Thoracic aorta (tissue), 2 donors: ENCODE results near the gene JCAD. TPM values are rescaled to one million over a fixed set of nuclear protein-coding genes. Genes with fewer than 3 reads are reported as not detected.

ENCODE experiments used
- ATAC-seq: fragments of 150-250 bp; one replicate; pipeline ENCODE4 v1.8.0; 2017; ENCODE audit warnings: low read depth; ENCODE audit not compliant: insufficient number of reproducible peaks, low FRiP score
- DNase-seq: peaks from one replicate; pipeline ENCODE4 v3.0.0-alpha.2; 2020; ENCODE audit warnings: low spot score
- H3K27ac ChIP-seq, 2 donors: fragments of 200-600 bp; sonication (generic); 1 replicate in 1 of 2; 2 replicates in 1 of 2; pipeline ENCODE4 v1.5.1; 2016; ENCODE audit warnings: mild to moderate bottlenecking in 2 of 2, moderate library complexity in 2 of 2
- H3K27me3 ChIP-seq: fragments of 200-600 bp; sonication (generic); replicated peaks from 2 replicates; pipeline ENCODE4 v1.6.0; 2016; ENCODE audit warnings: mild to moderate bottlenecking; ENCODE audit not compliant: insufficient read depth
- H3K36me3 ChIP-seq: fragments of 200-600 bp; sonication (generic); one replicate; pipeline ENCODE4 v1.5.1; 2016
- H3K4me1 ChIP-seq, 2 donors: fragments of 200-600 bp; sonication (generic); 1 replicate in 1 of 2; 2 replicates in 1 of 2; pipeline versions ENCODE4 v1.5.1 to v1.6.0; 2016; ENCODE audit warnings: low read depth in 2 of 2, mild to moderate bottlenecking in 1 of 2; ENCODE audit not compliant: control insufficient read depth in 1 of 2
- H3K4me3 ChIP-seq: fragments of 200-600 bp; sonication (generic); 2 replicates; pipeline ENCODE4 v1.5.1; 2016; ENCODE audit warnings: mild to moderate bottlenecking
- H3K9me3 ChIP-seq: fragments of 200-600 bp; sonication (generic); 2 replicates; pipeline ENCODE4 v1.5.1; 2016
- total RNA-seq, 2 donors: library from RNA; depleted of rRNA; stranded (reverse); fragments of >200 nt; gene quantifications; one replicate each; pipeline versions ENCODE4 v1.1.0 to v1.2.3, GENCODE V29; 2016
- TF ChIP-seq, protein P1 (sequence below): fragments of 200-600 bp; sonication (generic); IDR thresholded peaks from one replicate; pipeline ENCODE4 v1.5.1; 2019; ENCODE audit warnings: antibody characterized with exemption

JCAD gene
- total RNA-seq, 2 donors from 2014 or later, result 46.3 to 103 TPM

DNA sequence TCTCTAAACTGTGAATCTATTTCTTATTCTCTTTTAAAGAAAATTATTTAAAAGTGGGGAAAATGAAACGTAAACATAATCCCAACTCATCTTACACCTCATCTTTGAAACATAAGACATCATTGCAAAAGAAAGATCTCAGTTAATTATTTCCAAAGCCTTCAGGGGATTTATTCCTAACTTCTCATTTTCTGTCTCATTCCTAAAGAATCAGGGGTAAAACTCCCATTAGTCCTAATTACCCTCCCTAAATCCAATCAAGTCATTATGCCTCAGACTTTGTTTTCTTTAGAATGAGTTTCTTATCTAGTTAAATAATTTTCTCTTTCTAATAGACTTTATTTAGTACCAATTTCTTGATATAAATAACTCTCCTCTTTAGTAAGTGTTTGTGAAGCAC is 39.7 kb upstream of the JCAD start:
- no peaks in the 10 kb centered on the region for H3K36me3 ChIP-seq
- ATAC-seq (no peak), DNase-seq (no peak)
- H3K27me3 ChIP-seq, result no peaks in the 10 kb centered on the region
- H3K4me3 ChIP-seq, result no peak overlapping the region
- no peaks in the 10 kb centered on the region for H3K4me1 ChIP-seq
- TF ChIP-seq, protein P1, sequence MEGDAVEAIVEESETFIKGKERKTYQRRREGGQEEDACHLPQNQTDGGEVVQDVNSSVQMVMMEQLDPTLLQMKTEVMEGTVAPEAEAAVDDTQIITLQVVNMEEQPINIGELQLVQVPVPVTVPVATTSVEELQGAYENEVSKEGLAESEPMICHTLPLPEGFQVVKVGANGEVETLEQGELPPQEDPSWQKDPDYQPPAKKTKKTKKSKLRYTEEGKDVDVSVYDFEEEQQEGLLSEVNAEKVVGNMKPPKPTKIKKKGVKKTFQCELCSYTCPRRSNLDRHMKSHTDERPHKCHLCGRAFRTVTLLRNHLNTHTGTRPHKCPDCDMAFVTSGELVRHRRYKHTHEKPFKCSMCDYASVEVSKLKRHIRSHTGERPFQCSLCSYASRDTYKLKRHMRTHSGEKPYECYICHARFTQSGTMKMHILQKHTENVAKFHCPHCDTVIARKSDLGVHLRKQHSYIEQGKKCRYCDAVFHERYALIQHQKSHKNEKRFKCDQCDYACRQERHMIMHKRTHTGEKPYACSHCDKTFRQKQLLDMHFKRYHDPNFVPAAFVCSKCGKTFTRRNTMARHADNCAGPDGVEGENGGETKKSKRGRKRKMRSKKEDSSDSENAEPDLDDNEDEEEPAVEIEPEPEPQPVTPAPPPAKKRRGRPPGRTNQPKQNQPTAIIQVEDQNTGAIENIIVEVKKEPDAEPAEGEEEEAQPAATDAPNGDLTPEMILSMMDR, result no peak
- no peak overlapping the region for H3K27ac ChIP-seq
- no peaks in the 10 kb centered on the region for H3K9me3 ChIP-seq

DNA sequence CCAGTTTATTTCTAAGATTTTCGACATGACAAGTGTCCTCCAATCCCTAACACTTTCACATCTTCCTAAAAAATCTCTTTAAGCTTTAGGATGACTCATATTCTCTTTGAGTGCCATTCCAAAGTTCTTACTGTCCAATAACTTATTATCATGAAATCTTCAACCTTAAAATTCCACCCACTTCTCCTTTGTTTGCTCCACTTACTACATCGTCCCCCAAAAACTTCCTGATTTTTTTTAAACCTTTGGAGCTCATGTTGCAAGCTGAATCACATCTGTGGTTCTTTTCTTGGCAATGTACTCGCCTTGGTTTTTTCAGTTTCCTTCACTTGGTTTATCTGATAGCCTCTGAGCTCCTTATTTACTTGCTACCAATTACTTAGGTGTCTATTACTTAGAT is 39.2 kb upstream of the JCAD start:
- Histone ChIP-seq H3K27me3 (no peaks in the 10 kb centered on the region), H3K9me3 (no peaks in the 10 kb centered on the region), H3K36me3 (no peaks in the 10 kb centered on the region), H3K27ac (no peak overlapping the region), H3K4me3 (no peak overlapping the region), H3K4me1 (no peaks in the 10 kb centered on the region)
- ATAC-seq, result no peak
- DNase-seq, result no peak
- TF ChIP-seq, protein P1, result no peak

DNA sequence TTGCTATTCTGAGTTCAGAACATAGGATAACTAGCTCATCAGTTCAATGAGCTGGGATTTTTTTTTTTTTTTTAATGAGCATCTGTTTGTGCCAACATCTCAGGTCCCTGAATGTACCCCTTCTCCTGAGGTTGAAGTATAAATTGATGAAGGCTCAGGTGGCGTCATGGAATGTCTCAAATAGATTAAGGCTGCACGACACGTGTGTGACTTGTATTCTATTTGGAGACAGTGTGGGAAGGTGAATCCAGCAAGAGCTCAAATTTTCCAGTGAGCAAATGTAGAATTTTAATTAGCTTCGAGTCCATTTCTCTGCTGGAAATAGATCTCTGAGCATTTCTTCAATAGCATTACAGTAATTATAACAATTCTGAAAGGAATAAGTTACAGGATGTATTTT is 37.2 kb upstream of the JCAD start:
- no peak overlapping the region for H3K27ac ChIP-seq
- H3K27me3 ChIP-seq, result no peaks in the 10 kb centered on the region
- no peaks in the 10 kb centered on the region for H3K36me3 ChIP-seq
- H3K4me3 ChIP-seq, result no peak overlapping the region
- TF ChIP-seq, protein P1, result no peak
- no peaks in the 10 kb centered on the region for H3K9me3 ChIP-seq
- ATAC-seq (no peak), DNase-seq (no peak)
- H3K4me1 ChIP-seq, result no peaks in the 10 kb centered on the region

DNA sequence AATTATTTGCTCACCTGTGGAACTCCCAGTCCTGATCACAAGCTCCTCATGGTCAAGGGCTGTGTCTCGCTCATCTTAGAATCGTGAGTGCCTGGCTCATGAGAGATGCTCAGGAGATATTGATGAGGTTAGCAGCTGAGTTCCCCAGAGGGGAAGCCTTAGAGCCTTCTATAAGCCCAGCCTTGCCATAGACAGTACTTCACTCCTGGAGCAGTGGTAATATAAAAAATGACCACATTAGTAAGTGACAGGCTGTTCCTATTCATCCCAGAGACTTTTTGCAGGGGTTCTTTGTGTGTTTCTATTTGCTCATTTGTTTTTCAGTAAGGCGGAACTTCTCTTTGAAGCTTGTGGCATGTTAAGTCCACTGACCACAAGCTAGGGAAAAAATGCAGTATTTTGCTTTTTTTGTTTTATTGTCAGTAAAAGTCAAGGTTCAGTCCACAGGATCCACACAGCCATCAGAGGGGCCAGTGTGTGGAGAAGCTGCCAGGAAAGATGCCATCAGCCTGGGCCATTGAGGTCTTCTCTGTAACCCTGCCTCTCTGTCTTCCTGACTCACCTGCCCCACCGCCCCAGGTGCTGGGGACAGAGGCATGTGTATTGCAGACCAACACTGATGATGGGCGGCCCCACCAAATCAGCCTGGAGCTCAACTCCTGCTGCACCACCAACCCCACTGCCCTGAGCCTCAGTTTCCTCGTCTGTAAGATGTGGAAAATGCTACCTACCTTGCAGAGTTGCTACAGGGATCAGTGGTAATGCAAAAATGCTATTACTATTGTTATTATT is 36.4 kb upstream of the JCAD start:
- Histone ChIP-seq H3K36me3 (no peaks in the 10 kb centered on the region), H3K9me3 (no peaks in the 10 kb centered on the region), H3K4me1 (no peaks in the 10 kb centered on the region), H3K27me3 (no peaks in the 10 kb centered on the region), H3K27ac (no peak overlapping the region), H3K4me3 (no peak overlapping the region)
- ATAC-seq, result no peak
- TF ChIP-seq, protein P1, result no peak
- no peak for DNase-seq

DNA sequence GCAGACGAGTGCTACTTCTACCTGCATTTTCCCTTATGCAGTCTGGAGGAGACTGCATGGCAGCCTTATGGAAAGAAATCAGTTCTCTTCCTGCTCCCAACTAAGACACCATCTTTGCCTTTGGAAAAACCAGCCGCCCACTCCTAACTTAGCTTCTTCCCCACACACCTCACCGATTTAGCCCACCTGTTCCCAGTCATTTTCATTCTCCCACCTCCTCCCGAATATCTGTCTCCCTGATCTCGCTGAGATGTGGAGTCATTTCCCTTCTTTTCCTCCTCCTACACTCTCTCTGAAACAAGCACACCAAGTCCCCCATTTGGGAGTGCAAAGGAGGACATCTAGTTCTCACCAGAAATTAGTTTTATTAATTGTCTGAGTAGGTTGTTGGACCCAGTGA is 35.2 kb upstream of the JCAD start:
- TF ChIP-seq, protein P1, result no peak
- no peak for DNase-seq
- H3K9me3 ChIP-seq, result no peaks in the 10 kb centered on the region
- no peak for ATAC-seq
- no peaks in the 10 kb centered on the region for H3K36me3 ChIP-seq
- no peaks in the 10 kb centered on the region for H3K4me1 ChIP-seq
- H3K27me3 ChIP-seq, result no peaks in the 10 kb centered on the region
- no peak overlapping the region for H3K27ac ChIP-seq
- H3K4me3 ChIP-seq, result no peak overlapping the region
